Sigmoid colon (tissue), 7 donors: ENCODE data around the gene ZRANB3. TPM values are rescaled to one million over a fixed set of nuclear protein-coding genes. Genes with fewer than 3 reads are reported as not detected.
"Not testable (repeated sequence)": the region's sequence is repeated elsewhere in the genome, so short reads cannot be mapped to it uniquely, and the experiment has no call there.

Source experiments
- DNase-seq: peaks from one replicate; pipeline ENCODE4 v3.0.0-alpha.2; 2019
- H3K27ac ChIP-seq, 4 donors: fragments of 200-600 bp; sonication (generic); one replicate each; pipeline ENCODE4 v1.5.1; 2016 to 2019; ENCODE audit warnings: mild to moderate bottlenecking in 1 of 4
- H3K27me3 ChIP-seq, 3 donors: fragments of 200-600 bp; sonication (generic); one replicate each; pipeline ENCODE4 v1.5.1; 2019; ENCODE audit warnings: mild to moderate bottlenecking in 1 of 3
- H3K36me3 ChIP-seq, 4 donors: fragments of 200-600 bp; sonication (generic); one replicate each; pipeline ENCODE4 v1.5.1; 2016 to 2019
- H3K4me1 ChIP-seq, 4 donors: fragments of 200-600 bp; sonication (generic); one replicate each; pipeline ENCODE4 v1.5.1; 2017 to 2019
- H3K4me3 ChIP-seq, 4 donors: fragments of 200-600 bp; sonication (generic); one replicate each; pipeline ENCODE4 v1.5.1; 2017 to 2019; ENCODE audit warnings: mild to moderate bottlenecking in 2 of 4, moderate library complexity in 1 of 4
- H3K9me3 ChIP-seq, 4 donors: fragments of 200-600 bp in 3 of 4; sonication (generic) in 3 of 4; one replicate each; pipeline versions ENCODE4 v1.5.1 to v1.6.1; 2013 to 2019
- EP300 ChIP-seq, 4 donors: sonication (generic); formaldehyde crosslinking; IDR thresholded peaks; one replicate each; pipeline ENCODE4 v1.6.1; 2017; ENCODE audit warnings: antibody characterized with exemption in 4 of 4
- POLR2A ChIP-seq, 2 donors: fragments of 450-650 bp; IDR thresholded peaks; one replicate each; pipeline ENCODE4 v1.6.1; 2016; ENCODE audit warnings: antibody characterized with exemption in 2 of 2, mild to moderate bottlenecking in 2 of 2, moderate library complexity in 2 of 2
- POLR2AphosphoS5 ChIP-seq, 4 donors: sonication (generic); formaldehyde crosslinking; IDR thresholded peaks; one replicate each; pipeline ENCODE4 v1.6.1; 2017; ENCODE audit warnings: antibody characterized with exemption in 4 of 4
- WGBS, 2 donors: extraction: QIAGEN DNeasy Blood & Tissue Kit; methylation state at CpG; one replicate each; pipeline ENCODE4 v1.1.7; 2013; 5-methylcytosine and 5-hydroxymethylcytosine counted together
- intact Hi-C: fragments of 100-400 bp; cut with DNase I; formaldehyde crosslinking; loops from one replicate; pipeline ENCODE4 v1.15.1; 2023
- polyA plus RNA-seq, 3 donors: library from polyadenylated mRNA; stranded (reverse); fragments of 200-250 nt; gene quantifications; one replicate each; pipeline ENCODE4 v1.2.3, GENCODE V29; 2013
- total RNA-seq, 4 donors: library from RNA; depleted of rRNA; stranded (reverse); fragments of >200 nt; gene quantifications; one replicate each; pipeline ENCODE4 v1.1.0, GENCODE V29; 2016
- TF ChIP-seq, protein P1 (sequence below), 4 experiments: fragments of 450-650 bp in 3 of 4; fragments of 200-600 bp in 1 of 4; IDR thresholded peaks; one replicate each; pipeline ENCODE4 v1.5.1; 2016 to 2019; ENCODE audit warnings: antibody characterized with exemption in 4 of 4, mild to moderate bottlenecking in 3 of 4, moderate library complexity in 2 of 4
- donor health status: healthy with polysubstance abuse.
- donor health status: Bipolar disorder and iron deficiency.
- donor health status: healthy.

The ZRANB3 gene
- total and polyA plus RNA-seq, 7 donors, result 1.2 to 7.2 (median 3.1) TPM

DNA sequence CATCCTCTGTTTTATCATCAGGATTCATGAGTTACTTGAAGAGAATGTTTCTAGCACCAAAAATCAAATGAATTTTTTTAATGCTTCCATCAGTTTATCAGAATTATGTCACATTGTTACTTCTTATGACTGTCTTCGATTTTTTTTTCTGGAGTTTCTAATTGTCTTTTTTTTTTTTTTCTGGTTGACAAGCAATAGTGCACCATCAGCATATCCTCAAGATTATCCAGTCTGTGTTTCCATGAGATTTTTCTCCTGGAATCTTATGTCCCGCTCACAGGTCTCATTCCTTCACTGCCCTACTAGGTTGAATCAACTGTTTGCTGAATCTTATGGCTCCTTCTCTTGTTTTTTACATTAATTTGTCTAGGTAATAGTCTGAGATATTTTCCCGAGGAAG, 16.3 kb upstream of the ZRANB3 start:
- DNase-seq, result no peak
- intact Hi-C loops, result no loop called here
- no peak overlapping the region for H3K4me3 ChIP-seq
- no peaks in the 10 kb centered on the region for H3K4me1 ChIP-seq
- H3K36me3 ChIP-seq, result no peaks in the 10 kb centered on the region
- no peaks in the 10 kb centered on the region for H3K27me3 ChIP-seq
- WGBS, 2 donors, result 95 to 96% methylated on average over 3 of the region's 3 CpGs
- H3K9me3 ChIP-seq, result no peaks in the 10 kb centered on the region
- H3K27ac ChIP-seq, result no peak overlapping the region
- TF ChIP-seq, protein P1, sequence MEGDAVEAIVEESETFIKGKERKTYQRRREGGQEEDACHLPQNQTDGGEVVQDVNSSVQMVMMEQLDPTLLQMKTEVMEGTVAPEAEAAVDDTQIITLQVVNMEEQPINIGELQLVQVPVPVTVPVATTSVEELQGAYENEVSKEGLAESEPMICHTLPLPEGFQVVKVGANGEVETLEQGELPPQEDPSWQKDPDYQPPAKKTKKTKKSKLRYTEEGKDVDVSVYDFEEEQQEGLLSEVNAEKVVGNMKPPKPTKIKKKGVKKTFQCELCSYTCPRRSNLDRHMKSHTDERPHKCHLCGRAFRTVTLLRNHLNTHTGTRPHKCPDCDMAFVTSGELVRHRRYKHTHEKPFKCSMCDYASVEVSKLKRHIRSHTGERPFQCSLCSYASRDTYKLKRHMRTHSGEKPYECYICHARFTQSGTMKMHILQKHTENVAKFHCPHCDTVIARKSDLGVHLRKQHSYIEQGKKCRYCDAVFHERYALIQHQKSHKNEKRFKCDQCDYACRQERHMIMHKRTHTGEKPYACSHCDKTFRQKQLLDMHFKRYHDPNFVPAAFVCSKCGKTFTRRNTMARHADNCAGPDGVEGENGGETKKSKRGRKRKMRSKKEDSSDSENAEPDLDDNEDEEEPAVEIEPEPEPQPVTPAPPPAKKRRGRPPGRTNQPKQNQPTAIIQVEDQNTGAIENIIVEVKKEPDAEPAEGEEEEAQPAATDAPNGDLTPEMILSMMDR (IDR thresholded peaks at IDR 0.05), result no peak
- no peak for TF ChIP-seq POLR2A (IDR thresholded peaks at IDR 0.05)
- TF ChIP-seq EP300 (IDR thresholded peaks at IDR 0.05), result no peak
- TF ChIP-seq POLR2AphosphoS5 (IDR thresholded peaks at IDR 0.05), result no peak

DNA sequence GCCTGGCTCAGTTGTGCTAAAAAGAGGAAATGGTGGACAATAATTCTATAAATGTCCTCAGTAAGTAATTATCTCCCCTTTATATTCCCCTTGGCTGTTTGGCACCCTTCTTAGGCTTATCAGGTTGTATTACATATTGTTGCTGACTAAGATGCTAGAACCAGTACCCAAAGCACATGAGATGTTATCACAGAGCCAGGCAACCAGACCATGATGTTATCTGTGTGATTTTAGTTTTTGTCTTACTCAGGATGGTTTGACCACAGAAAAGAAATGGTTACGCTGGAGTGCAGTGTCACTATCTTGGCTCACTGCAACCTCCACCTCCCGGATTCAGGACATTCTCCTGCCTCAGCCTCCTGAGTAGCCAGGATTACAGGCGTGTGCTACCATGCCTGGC, 15.4 kb upstream of the ZRANB3 start:
- H3K4me3 ChIP-seq, result no peak overlapping the region
- WGBS, 2 donors, result 88 to 94% methylated on average over 3 of the region's 3 CpGs

DNA sequence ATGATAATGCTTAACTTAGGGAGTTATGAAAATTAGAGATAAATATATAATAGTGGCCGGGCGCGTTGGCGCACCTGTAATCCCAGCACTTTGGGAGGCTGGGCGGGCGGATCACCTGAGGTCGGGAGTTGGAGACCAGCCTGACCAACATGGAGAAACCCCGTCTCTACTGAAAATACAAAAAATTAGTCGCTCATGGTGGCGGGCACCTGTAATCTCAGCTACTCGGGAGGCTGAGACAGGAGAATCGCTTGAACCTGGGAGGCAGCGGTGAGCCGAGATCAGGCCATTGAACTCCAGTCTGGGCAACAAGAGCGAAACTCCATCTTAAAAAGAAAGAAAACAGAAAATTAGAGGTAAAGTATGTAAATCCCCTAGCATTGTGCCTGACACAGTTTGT, 2.5 kb upstream of the ZRANB3 start:
- not testable (repeated sequence) for H3K4me3 ChIP-seq, H3K9me3 ChIP-seq, H3K27ac ChIP-seq, DNase-seq, H3K27me3 ChIP-seq, H3K36me3 ChIP-seq
- intact Hi-C loops, result loop anchor here (5.0 to 10.0 kb wide), 2 partner anchors 481 to 1409 kb away; partner anchors contain the start of gene RAB3GAP1
- H3K4me1 ChIP-seq, result peaks cover 0 to 25% (median 6%) of the 10 kb centered on the region in 4 donors
- 97 to 99% methylated on average over 15 of the region's 15 CpGs for WGBS, 2 donors

More for the DNA sequence above, 15.4 kb upstream of the ZRANB3 start:
- no peaks in the 10 kb centered on the region for H3K4me1 ChIP-seq
- no peaks in the 10 kb centered on the region for H3K36me3 ChIP-seq
- DNase-seq, result no peak
- no peaks in the 10 kb centered on the region for H3K9me3 ChIP-seq
- no peak for TF ChIP-seq EP300 (IDR thresholded peaks at IDR 0.05)
- no peak for TF ChIP-seq POLR2A (IDR thresholded peaks at IDR 0.05)
- no peak for TF ChIP-seq POLR2AphosphoS5 (IDR thresholded peaks at IDR 0.05)
- TF ChIP-seq, protein P1 (IDR thresholded peaks at IDR 0.05), result no peak
- intact Hi-C loops, result no loop called here
- H3K27ac ChIP-seq, result no peak overlapping the region
- H3K27me3 ChIP-seq, result no peaks in the 10 kb centered on the region

DNA sequence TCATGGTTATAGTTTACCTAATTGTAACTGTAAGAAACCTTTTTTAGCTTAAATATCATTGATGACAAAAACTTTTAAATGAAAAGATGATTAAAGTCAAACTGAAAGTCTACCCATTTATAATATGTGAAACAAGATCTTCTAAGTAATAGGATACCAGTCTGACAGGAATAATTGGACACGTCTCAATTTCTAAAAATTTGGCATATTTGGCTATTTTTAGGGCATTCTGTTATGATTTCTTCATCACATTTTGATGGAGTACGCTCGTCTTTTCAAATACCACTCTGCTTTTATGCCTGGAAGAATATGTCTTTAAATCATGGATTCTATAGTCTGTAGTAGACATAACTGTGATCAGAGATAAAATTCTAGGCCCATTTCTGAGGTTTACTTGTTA, 1.6 kb upstream of the ZRANB3 start:
- TF ChIP-seq, protein P1 (IDR thresholded peaks at IDR 0.05), result no peak
- TF ChIP-seq POLR2A (IDR thresholded peaks at IDR 0.05) (no peak), EP300 (IDR thresholded peaks at IDR 0.05) (no peak), POLR2AphosphoS5 (IDR thresholded peaks at IDR 0.05) (no peak)
- H3K4me3 ChIP-seq, result peak overlapping the region in 1 of 4 donors; percentile 96
- WGBS, 2 donors, result 57 to 65% methylated on average over 3 of the region's 3 CpGs
- H3K9me3 ChIP-seq, result no peaks in the 10 kb centered on the region
- peaks cover 0 to 25% (median 6%) of the 10 kb centered on the region in 4 donors for H3K4me1 ChIP-seq
- no peaks in the 10 kb centered on the region for H3K27me3 ChIP-seq
- intact Hi-C loops, result loop anchor here (5.0 to 10.0 kb wide), 2 partner anchors 480 to 1408 kb away; partner anchors contain the start of gene RAB3GAP1
- H3K36me3 ChIP-seq, result no peaks in the 10 kb centered on the region
- H3K27ac ChIP-seq, result peak overlapping the region in 3 of 4 donors; percentile 90 to 93 (median 91)
- DNase-seq, result no peak

DNA sequence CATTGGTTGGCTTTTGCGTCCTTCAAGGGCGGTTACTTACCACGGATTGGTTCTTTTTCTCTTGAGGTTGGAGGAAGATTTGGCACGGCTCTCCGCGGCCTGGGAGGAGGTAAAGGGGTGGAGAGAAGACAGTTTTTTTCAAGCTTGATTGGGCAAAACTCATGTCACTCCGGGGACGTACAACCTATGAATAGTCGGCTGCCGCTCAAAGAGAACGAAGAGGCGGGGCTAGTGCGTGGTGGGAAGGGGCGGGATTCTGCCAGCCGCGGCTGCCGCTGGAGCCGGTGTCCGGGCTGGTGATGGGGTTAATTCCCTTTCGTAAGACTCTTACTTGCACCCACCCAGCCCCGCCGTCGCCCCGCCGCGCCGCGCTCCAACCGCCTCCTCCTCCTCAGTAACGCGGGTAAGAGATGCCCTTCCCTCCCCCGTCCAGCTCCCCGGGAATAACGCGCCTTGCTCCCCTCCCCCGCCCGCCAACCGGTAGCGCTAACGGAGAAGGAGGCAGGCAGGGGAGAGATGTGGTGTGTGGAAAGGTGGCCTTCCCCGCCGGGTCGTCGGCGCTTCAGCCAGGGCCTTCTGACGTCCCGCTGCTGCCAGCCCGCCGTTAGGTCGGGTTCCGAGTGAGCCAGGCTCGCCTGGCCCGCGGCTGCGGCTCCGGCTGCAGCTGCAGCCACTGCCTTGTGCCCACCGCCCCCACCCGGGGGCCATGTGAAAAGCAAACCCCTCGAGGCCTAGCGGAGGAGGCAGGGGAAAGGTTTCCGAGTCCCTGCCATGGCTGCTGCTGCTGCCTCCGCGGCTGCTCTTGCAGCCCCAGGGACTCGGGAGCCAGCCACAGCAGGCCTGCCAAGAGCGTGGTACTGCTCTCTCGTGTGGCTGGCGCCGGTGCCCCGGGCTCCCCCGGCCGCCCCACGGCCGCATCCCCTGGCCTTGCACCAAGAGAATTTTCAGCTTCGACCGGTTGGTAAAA, 496 bp upstream of the ZRANB3 start, which contains the start of gene R3HDM1:
R3HDM1 (plus strand) TSS at position 254 of the 967 bp plus-strand sequence. CDS start 73,362 bp downstream, outside the sequence.
- Histone ChIP-seq H3K9me3 (no peaks in the 10 kb centered on the region), H3K27me3 (no peaks in the 10 kb centered on the region), H3K4me1 (peaks cover 0 to 25% (median 6%) of the 10 kb centered on the region in 4 donors), H3K36me3 (no peaks in the 10 kb centered on the region), H3K4me3 (peak within 1 kb of the TSS; percentile 64 to 98 (median 88)), H3K27ac (peak within 1 kb of the TSS; percentile 90 to 93 (median 92))
- peak; percentile 100 for DNase-seq
- WGBS, 2 donors, result 1% methylated on average over 75 of the region's 75 CpGs
- TF ChIP-seq EP300 (IDR thresholded peaks at IDR 0.05), result no peak
- peak; percentile 28 to 57 (median 42) for TF ChIP-seq POLR2AphosphoS5 (IDR thresholded peaks at IDR 0.05)
- peak in 1 of 2 donors; percentile 6 for TF ChIP-seq POLR2A (IDR thresholded peaks at IDR 0.05)
- TF ChIP-seq, protein P1 (IDR thresholded peaks at IDR 0.05), result peak in 1 of 4 experiments; percentile 2
- intact Hi-C loops, result loop anchor here (1.0 to 10.0 kb wide), 4 partner anchors 209 to 1407 kb away; partner anchors contain the start of genes CCNT2, RAB3GAP1 and UBXN4
